Lung (tissue), 12 donors: Measurements from ENCODE around the gene SAFB2. TPM values are rescaled to one million over a fixed set of nuclear protein-coding genes. Genes with fewer than 3 reads are reported as not detected.

Experiments used
- ATAC-seq: fragments of 200-7000 bp; cut with Tn5 transposase; one replicate; pipeline ENCODE4 v1.9.1; 2020; ENCODE audit warnings: moderate number of reproducible peaks; ENCODE audit not compliant: insufficient read depth, low FRiP score
- DNase-seq, 3 donors: peaks; one replicate each; pipeline ENCODE4 v3.0.0-alpha.2; 2013 to 2017
- H3K27ac ChIP-seq, 2 donors: one replicate each; pipeline ENCODE4 v1.5.1; 2013; ENCODE audit warnings: mild to moderate bottlenecking in 2 of 2, moderate library complexity in 2 of 2, control low read depth in 1 of 2, inconsistent platforms in 1 of 2, low read depth in 1 of 2, low read length in 1 of 2
- H3K27me3 ChIP-seq, 3 donors: one replicate each; pipeline ENCODE4 v1.5.1; 2013; ENCODE audit warnings: low read length in 2 of 3; ENCODE audit not compliant: control insufficient read depth in 3 of 3, insufficient read depth in 3 of 3
- H3K36me3 ChIP-seq, 4 donors: one replicate each; pipeline ENCODE4 v1.5.1; 2013; ENCODE audit warnings: low read length in 4 of 4, mild to moderate bottlenecking in 1 of 4, moderate library complexity in 1 of 4; ENCODE audit not compliant: control insufficient read depth in 4 of 4, insufficient read depth in 4 of 4
- H3K4me1 ChIP-seq, 5 donors: one replicate each; pipeline ENCODE4 v1.5.1; 2013; ENCODE audit warnings: low read length in 5 of 5, mild to moderate bottlenecking in 2 of 5, moderate library complexity in 1 of 5; ENCODE audit not compliant: control insufficient read depth in 5 of 5, insufficient read depth in 5 of 5
- H3K4me3 ChIP-seq: one replicate; pipeline ENCODE4 v1.5.1; 2013; ENCODE audit warnings: mild to moderate bottlenecking, control low read depth, moderate library complexity
- H3K9ac ChIP-seq, 2 donors: one replicate each; pipeline ENCODE4 v1.5.1; 2013; ENCODE audit warnings: low read length in 2 of 2, control low read depth in 1 of 2; ENCODE audit not compliant: insufficient read depth in 1 of 2
- H3K9me3 ChIP-seq, 4 donors: one replicate each; pipeline ENCODE4 v1.5.1; 2013; ENCODE audit warnings: low read length in 3 of 4, mild to moderate bottlenecking in 1 of 4, moderate library complexity in 1 of 4; ENCODE audit not compliant: control insufficient read depth in 4 of 4, insufficient read depth in 3 of 4
- WGBS, 2 donors: extraction: QIAGEN DNeasy Blood & Tissue Kit; methylation state at CpG; one replicate each; pipeline ENCODE4 v1.1.7; 2013; 5-methylcytosine and 5-hydroxymethylcytosine counted together
- polyA plus RNA-seq, 2 donors: library from polyadenylated mRNA; stranded (reverse); fragments of 200-250 nt; gene quantifications; one replicate each; pipeline ENCODE4 v1.2.1, GENCODE V29; 2013
- total RNA-seq, 2 donors: library from RNA; depleted of rRNA in 1 of 2; stranded (reverse); fragments of >200 nt in 1 of 2; gene quantifications; one replicate each; pipeline ENCODE4 v1.2.1, GENCODE V29; 2014 to 2021
- TF ChIP-seq, protein P1 (sequence below): IDR thresholded peaks from 2 replicates; pipeline ENCODE4 v1.5.1; 2012; ENCODE audit warnings: mild to moderate bottlenecking; ENCODE audit errors: control extremely low read depth, extremely low read depth
- donor health status: control.
- donor health status: control.
- donor health status: Bipolar disorder and iron deficiency.
- donor health status: healthy.
- donor health status: DM: yes; HTN: yes; CAD: no.

SAFB2 gene
- total and polyA plus RNA-seq, 4 donors, result 39.7 to 88.6 (median 68.5) TPM

DNA sequence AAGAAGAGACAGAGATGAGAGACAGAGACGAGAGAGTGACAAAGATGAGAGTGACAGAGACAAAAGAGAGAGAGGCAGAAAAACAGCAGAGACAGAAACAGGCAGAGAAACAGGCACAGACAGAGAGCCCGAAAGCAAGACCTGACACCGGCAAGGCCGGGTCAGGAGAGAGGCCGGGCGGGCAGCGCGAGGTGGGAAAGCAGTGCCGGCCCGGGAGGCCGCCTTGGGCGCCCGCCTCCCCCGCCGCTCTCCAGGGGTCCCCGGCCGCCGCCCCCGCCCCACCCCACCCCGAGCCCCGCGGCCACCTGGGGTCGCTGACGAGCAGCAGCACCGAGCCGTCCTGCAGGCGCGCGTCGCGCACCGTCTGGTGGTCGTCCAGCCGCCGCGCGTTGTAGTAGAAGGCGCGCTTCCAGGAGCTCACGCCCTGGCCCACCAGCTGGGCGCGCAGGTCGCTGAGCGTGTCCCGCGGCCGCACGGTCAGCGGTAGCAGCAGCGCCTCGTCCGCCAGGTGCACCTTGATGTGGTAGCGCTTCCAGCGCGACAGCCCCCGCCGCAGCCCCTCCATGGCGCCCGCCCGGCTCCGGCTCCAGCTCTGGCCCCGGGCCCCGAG is 55.1 kb downstream of the SAFB2 start, which contains the start of gene TINCR:
Gene TINCR, minus strand, starts transcription at position 594 of the 610 bp plus-strand sequence.
- Histone ChIP-seq H3K27ac (no peak within 1 kb of the TSS), H3K4me1 (no peaks in the 10 kb centered on the region), H3K9me3 (peaks cover 0 to 7% (median 0%) of the 10 kb centered on the region in 4 donors), H3K9ac (no peak within 1 kb of the TSS), H3K27me3 (peaks cover 4 to 24% (median 19%) of the 10 kb centered on the region in 3 donors), H3K36me3 (no peaks in the 10 kb centered on the region), H3K4me3 (peak within 1 kb of the TSS; percentile 32)
- TF ChIP-seq, protein P1, sequence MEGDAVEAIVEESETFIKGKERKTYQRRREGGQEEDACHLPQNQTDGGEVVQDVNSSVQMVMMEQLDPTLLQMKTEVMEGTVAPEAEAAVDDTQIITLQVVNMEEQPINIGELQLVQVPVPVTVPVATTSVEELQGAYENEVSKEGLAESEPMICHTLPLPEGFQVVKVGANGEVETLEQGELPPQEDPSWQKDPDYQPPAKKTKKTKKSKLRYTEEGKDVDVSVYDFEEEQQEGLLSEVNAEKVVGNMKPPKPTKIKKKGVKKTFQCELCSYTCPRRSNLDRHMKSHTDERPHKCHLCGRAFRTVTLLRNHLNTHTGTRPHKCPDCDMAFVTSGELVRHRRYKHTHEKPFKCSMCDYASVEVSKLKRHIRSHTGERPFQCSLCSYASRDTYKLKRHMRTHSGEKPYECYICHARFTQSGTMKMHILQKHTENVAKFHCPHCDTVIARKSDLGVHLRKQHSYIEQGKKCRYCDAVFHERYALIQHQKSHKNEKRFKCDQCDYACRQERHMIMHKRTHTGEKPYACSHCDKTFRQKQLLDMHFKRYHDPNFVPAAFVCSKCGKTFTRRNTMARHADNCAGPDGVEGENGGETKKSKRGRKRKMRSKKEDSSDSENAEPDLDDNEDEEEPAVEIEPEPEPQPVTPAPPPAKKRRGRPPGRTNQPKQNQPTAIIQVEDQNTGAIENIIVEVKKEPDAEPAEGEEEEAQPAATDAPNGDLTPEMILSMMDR, result no peak
- DNase-seq, result no peak
- 11 to 19% methylated on average over 30 to 63 of the region's 63 CpGs for whole genome bisulfite sequencing, 2 donors
- no peak for ATAC-seq

DNA sequence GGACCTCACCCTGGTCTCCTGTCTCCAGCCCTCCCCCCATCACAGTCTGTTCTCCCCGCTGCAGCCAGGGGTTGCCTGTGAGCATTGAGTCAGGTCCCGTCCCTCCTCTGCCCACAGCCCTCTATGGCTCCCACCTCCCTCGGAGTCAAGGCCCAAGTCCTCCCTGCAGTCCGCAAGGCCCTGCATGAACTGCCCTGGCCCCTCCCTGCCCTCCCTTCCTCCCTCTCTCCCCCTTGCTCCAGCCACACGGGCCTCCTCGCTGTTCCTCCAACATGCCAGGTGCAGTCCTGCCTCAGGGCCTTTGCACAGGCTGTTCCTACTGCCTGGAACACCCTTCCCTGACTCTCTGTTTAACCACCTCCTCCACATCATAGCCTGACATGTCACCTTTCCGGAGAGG is 57.6 kb downstream of the SAFB2 start:
- 69 to 72% methylated on average over 7 of the region's 7 CpGs for WGBS, 2 donors
- TF ChIP-seq, protein P1, result no peak
- H3K9ac ChIP-seq, result no peak overlapping the region
- H3K36me3 ChIP-seq, result no peaks in the 10 kb centered on the region
- no peaks in the 10 kb centered on the region for H3K4me1 ChIP-seq
- ATAC-seq, result no peak
- no peak overlapping the region for H3K27ac ChIP-seq
- no peak for DNase-seq
- H3K9me3 ChIP-seq, result peaks cover 0 to 18% (median 4%) of the 10 kb centered on the region in 4 donors
- peaks cover 4 to 34% (median 19%) of the 10 kb centered on the region in 3 donors for H3K27me3 ChIP-seq
- H3K4me3 ChIP-seq, result no peak overlapping the region

DNA sequence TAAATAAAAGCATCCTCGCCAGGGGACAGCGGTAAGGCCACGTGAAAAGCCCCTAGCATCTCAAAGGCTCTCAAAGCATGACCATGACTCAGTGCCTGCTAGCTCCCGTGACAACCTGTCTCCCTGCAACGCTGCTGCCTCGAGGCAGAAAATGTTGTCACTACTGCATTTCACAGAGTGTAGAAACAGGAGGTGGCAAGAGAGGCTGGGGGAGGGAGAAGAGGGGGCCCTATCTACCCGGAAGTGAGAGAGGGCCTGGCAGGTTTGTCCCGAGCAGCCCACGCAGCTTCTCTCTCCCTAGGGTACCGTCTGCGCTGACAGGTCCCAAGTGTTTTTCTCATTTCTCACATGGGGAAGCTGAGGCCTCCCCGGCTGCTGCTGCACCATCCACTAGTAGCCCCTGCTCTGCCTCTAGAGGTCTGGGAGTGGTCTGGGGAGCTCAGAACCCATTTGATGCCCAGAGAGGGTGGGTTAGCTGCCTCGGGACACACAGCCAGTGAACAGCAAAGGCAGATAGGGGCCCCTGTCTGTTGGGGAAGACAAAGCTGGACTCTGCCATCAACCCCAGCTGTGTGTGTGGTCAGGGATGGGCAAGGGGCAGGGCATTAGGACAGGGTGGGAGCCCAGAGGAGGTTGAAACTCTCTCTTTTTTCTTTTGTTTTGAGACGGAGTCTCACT is 58.5 kb downstream of the SAFB2 start:
- Histone ChIP-seq H3K4me3 (no peak overlapping the region), H3K4me1 (no peaks in the 10 kb centered on the region), H3K9me3 (peaks cover 0 to 18% (median 4%) of the 10 kb centered on the region in 4 donors), H3K9ac (no peak overlapping the region), H3K27me3 (peaks cover 4 to 34% (median 19%) of the 10 kb centered on the region in 3 donors), H3K36me3 (no peaks in the 10 kb centered on the region), H3K27ac (no peak overlapping the region)
- WGBS, 2 donors, result 41 to 44% methylated on average over 14 of the region's 14 CpGs
- TF ChIP-seq, protein P1, result no peak
- DNase-seq, result no peak
- ATAC-seq, result no peak
